Panc1 (cell line): ENCODE measurements around the gene ANKRD33B.

ENCODE experiments used
- POLR2AphosphoS5 ChIP-seq: IDR thresholded peaks from 2 replicates; pipeline ENCODE4 v1.6.1; 2012; ENCODE audit warnings: mild to moderate bottlenecking, low read depth, low read length, moderate library complexity
- SIN3A ChIP-seq: IDR thresholded peaks from 2 replicates; pipeline ENCODE4 v1.6.1; 2012; ENCODE audit warnings: low read depth, mild to moderate bottlenecking, low read length, moderate library complexity, borderline replicate concordance; ENCODE audit not compliant: insufficient read depth
- TCF7L2 ChIP-seq: IDR thresholded peaks from 2 replicates; pipeline ENCODE4 v1.6.1; 2011; ENCODE audit warnings: mild to moderate bottlenecking, low read depth, low read length, inconsistent platforms
- TF ChIP-seq, protein P1 (sequence below), 2 experiments: IDR thresholded peaks; 2 replicates each; pipeline ENCODE4 v1.6.1; 2011 to 2012; ENCODE audit warnings: low read depth in 2 of 2, control low read depth in 1 of 2, low read length in 1 of 2, mild to moderate bottlenecking in 1 of 2, moderate library complexity in 1 of 2; ENCODE audit not compliant: insufficient read depth in 1 of 2
- TF ChIP-seq, protein P2 (sequence below): fragments of 450-650 bp; IDR thresholded peaks from 2 replicates; pipeline ENCODE4 v1.5.1; 2017; ENCODE audit warnings: mild to moderate bottlenecking

DNA sequence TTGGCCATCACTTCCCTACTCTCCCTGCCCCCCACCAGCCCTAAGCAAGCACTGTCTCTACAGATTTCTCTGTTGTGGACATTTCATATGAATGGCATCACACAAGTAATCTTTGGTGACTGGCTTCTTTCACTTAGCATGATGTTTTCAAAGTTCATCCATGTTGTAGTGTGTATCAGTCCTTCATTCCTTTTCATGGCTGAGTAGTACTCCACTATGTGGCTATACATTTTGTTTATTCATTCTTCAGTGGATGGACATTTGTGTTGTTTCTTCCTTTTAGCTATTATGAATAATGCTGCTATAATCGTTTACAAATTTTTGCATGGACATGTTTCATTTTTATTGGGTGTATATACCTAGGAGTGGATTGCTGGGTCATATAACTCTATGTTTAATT, 113.1 kb downstream of the ANKRD33B start:
- TF ChIP-seq, protein P1, sequence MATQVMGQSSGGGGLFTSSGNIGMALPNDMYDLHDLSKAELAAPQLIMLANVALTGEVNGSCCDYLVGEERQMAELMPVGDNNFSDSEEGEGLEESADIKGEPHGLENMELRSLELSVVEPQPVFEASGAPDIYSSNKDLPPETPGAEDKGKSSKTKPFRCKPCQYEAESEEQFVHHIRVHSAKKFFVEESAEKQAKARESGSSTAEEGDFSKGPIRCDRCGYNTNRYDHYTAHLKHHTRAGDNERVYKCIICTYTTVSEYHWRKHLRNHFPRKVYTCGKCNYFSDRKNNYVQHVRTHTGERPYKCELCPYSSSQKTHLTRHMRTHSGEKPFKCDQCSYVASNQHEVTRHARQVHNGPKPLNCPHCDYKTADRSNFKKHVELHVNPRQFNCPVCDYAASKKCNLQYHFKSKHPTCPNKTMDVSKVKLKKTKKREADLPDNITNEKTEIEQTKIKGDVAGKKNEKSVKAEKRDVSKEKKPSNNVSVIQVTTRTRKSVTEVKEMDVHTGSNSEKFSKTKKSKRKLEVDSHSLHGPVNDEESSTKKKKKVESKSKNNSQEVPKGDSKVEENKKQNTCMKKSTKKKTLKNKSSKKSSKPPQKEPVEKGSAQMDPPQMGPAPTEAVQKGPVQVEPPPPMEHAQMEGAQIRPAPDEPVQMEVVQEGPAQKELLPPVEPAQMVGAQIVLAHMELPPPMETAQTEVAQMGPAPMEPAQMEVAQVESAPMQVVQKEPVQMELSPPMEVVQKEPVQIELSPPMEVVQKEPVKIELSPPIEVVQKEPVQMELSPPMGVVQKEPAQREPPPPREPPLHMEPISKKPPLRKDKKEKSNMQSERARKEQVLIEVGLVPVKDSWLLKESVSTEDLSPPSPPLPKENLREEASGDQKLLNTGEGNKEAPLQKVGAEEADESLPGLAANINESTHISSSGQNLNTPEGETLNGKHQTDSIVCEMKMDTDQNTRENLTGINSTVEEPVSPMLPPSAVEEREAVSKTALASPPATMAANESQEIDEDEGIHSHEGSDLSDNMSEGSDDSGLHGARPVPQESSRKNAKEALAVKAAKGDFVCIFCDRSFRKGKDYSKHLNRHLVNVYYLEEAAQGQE (IDR thresholded peaks at IDR 0.05; ENCODE audit: insufficient read depth in 1 of 2, low read depth in 2 of 2, low read length in 1 of 2): no peak
- TF ChIP-seq, protein P2, sequence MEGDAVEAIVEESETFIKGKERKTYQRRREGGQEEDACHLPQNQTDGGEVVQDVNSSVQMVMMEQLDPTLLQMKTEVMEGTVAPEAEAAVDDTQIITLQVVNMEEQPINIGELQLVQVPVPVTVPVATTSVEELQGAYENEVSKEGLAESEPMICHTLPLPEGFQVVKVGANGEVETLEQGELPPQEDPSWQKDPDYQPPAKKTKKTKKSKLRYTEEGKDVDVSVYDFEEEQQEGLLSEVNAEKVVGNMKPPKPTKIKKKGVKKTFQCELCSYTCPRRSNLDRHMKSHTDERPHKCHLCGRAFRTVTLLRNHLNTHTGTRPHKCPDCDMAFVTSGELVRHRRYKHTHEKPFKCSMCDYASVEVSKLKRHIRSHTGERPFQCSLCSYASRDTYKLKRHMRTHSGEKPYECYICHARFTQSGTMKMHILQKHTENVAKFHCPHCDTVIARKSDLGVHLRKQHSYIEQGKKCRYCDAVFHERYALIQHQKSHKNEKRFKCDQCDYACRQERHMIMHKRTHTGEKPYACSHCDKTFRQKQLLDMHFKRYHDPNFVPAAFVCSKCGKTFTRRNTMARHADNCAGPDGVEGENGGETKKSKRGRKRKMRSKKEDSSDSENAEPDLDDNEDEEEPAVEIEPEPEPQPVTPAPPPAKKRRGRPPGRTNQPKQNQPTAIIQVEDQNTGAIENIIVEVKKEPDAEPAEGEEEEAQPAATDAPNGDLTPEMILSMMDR: no peak
- TF ChIP-seq SIN3A (no peak), TCF7L2 (no peak), POLR2AphosphoS5 (no peak)
